Liver (tissue), 9 donors: Measurements from ENCODE around the gene TBC1D13. TPM values are rescaled to one million over a fixed set of nuclear protein-coding genes. Genes with fewer than 3 reads are reported as not detected.
"Not testable (repeated sequence)": the region's sequence is repeated elsewhere in the genome, so short reads cannot be mapped to it uniquely, and the experiment has no call there.

Experiments used
- DNase-seq: peaks from one replicate; pipeline ENCODE4 v3.0.0-alpha.2; 2017; ENCODE audit warnings: low spot score
- H3K27ac ChIP-seq, 2 donors: one replicate each; pipeline ENCODE4 v1.7.0; 2013; ENCODE audit warnings: inconsistent platforms in 2 of 2, low read length in 2 of 2, control low read depth in 1 of 2, low read depth in 1 of 2, mild to moderate bottlenecking in 1 of 2
- H3K27me3 ChIP-seq, 4 donors: one replicate each; pipeline versions ENCODE4 v1.6.1 to v1.7.0; 2013; ENCODE audit warnings: low read length in 3 of 4, inconsistent platforms in 1 of 4, mild to moderate bottlenecking in 1 of 4, moderate library complexity in 1 of 4; ENCODE audit not compliant: control insufficient read depth in 4 of 4, insufficient read depth in 4 of 4
- H3K36me3 ChIP-seq, 4 donors: one replicate each; pipeline versions ENCODE4 v1.6.1 to v1.7.0; 2013; ENCODE audit warnings: low read length in 3 of 4, mild to moderate bottlenecking in 3 of 4, low read depth in 1 of 4, moderate library complexity in 1 of 4; ENCODE audit not compliant: control insufficient read depth in 4 of 4, insufficient read depth in 3 of 4
- H3K4me1 ChIP-seq, 4 donors: one replicate each; pipeline versions ENCODE4 v1.6.1 to v1.7.0; 2013; ENCODE audit warnings: low read length in 3 of 4, mild to moderate bottlenecking in 3 of 4, moderate library complexity in 1 of 4; ENCODE audit not compliant: control insufficient read depth in 4 of 4, insufficient read depth in 4 of 4
- H3K4me3 ChIP-seq, 3 donors: one replicate each; pipeline versions ENCODE4 v1.6.1 to v1.7.0; 2013; ENCODE audit warnings: low read length in 3 of 3, control low read depth in 1 of 3, low read depth in 1 of 3, mild to moderate bottlenecking in 1 of 3
- H3K9ac ChIP-seq, 2 donors: one replicate each; pipeline ENCODE4 v1.7.0; 2013; ENCODE audit warnings: low read length in 2 of 2, mild to moderate bottlenecking in 2 of 2, moderate library complexity in 2 of 2, control low read depth in 1 of 2, low read depth in 1 of 2
- H3K9me3 ChIP-seq, 4 donors: one replicate each; pipeline versions ENCODE4 v1.6.1 to v1.7.0; 2013; ENCODE audit warnings: low read length in 3 of 4; ENCODE audit not compliant: control insufficient read depth in 4 of 4
- EGR1 ChIP-seq, 2 donors: IDR thresholded peaks; 2 replicates each; pipeline ENCODE4 v1.6.1; 2016 to 2018; ENCODE audit warnings: antibody characterized with exemption in 2 of 2, low read depth in 2 of 2
- FOXA1 ChIP-seq: IDR thresholded peaks from 2 replicates; pipeline ENCODE4 v1.6.1; 2016; ENCODE audit warnings: antibody characterized with exemption
- FOXA2 ChIP-seq: IDR thresholded peaks from 2 replicates; pipeline ENCODE4 v1.6.1; 2016; ENCODE audit warnings: antibody characterized with exemption
- GABPA ChIP-seq, 2 donors: IDR thresholded peaks in 1 of 2; conservative IDR thresholded peaks in 1 of 2; 2 replicates each; pipeline ENCODE4 v1.6.1; 2016; ENCODE audit warnings: antibody characterized with exemption in 2 of 2, mild to moderate bottlenecking in 1 of 2, moderate library complexity in 1 of 2
- HNF4G ChIP-seq: IDR thresholded peaks from 2 replicates; pipeline ENCODE4 v1.6.1; 2016; ENCODE audit warnings: antibody characterized with exemption
- JUND ChIP-seq, 2 donors: IDR thresholded peaks; 2 replicates each; pipeline ENCODE4 v1.6.1; 2016; ENCODE audit warnings: antibody characterized with exemption in 2 of 2
- NR2F2 ChIP-seq: IDR thresholded peaks from 2 replicates; pipeline ENCODE4 v1.6.1; 2016; ENCODE audit warnings: antibody characterized with exemption
- RAD21 ChIP-seq, 2 donors: IDR thresholded peaks; 2 replicates each; pipeline ENCODE4 v1.6.1; 2016; ENCODE audit warnings: antibody characterized with exemption in 2 of 2, mild to moderate bottlenecking in 2 of 2
- RXRA ChIP-seq, 2 donors: IDR thresholded peaks; 2 replicates each; pipeline ENCODE4 v1.6.1; 2017 to 2018; ENCODE audit warnings: antibody characterized with exemption in 2 of 2, mild to moderate bottlenecking in 1 of 2
- SP1 ChIP-seq: IDR thresholded peaks from 2 replicates; pipeline ENCODE4 v1.6.1; 2018; ENCODE audit warnings: antibody characterized with exemption, mild to moderate bottlenecking
- TAF1 ChIP-seq: conservative IDR thresholded peaks from 2 replicates; pipeline ENCODE4 v1.6.1; 2016; ENCODE audit warnings: antibody characterized with exemption, mild to moderate bottlenecking
- YY1 ChIP-seq: IDR thresholded peaks from 2 replicates; pipeline ENCODE4 v1.6.1; 2016; ENCODE audit warnings: antibody characterized with exemption, mild to moderate bottlenecking
- ZBTB33 ChIP-seq: IDR thresholded peaks from 2 replicates; pipeline ENCODE4 v1.6.1; 2016; ENCODE audit warnings: antibody characterized with exemption
- WGBS: extraction: QIAGEN DNeasy Blood & Tissue Kit; methylation state at CpG from one replicate; pipeline ENCODE4 v1.1.7; 2013; 5-methylcytosine and 5-hydroxymethylcytosine counted together
- polyA plus RNA-seq, 2 donors: library from polyadenylated mRNA; stranded (reverse) in 1 of 2; unstranded in 1 of 2; fragments of 200-250 nt in 1 of 2; fragments of >200 nt in 1 of 2; fragmentation: Nextera tagmentation in 1 of 2; extraction: Ambion mirVana in 1 of 2; gene quantifications; one replicate each; pipeline versions ENCODE4 v1.2.1 to v1.2.3, GENCODE V29; 2013 to 2015
- total RNA-seq, 2 donors: library from RNA; depleted of rRNA; stranded (reverse); fragments of >200 nt; gene quantifications; one replicate each; pipeline ENCODE4 v1.2.3, GENCODE V29; 2014
- TF ChIP-seq, protein P1 (sequence below): fragments of 150-350 bp; IDR thresholded peaks from 2 replicates; pipeline ENCODE4 v1.5.1; 2017; ENCODE audit warnings: improper control_type of control experiment, low read depth, low read length; ENCODE audit not compliant: missing input control
- TF ChIP-seq, protein P2 (sequence below): IDR thresholded peaks from 2 replicates; pipeline ENCODE4 v1.6.1; 2016; ENCODE audit warnings: antibody characterized with exemption, mild to moderate bottlenecking
- TF ChIP-seq, protein P3 (sequence below): IDR thresholded peaks from 2 replicates; pipeline ENCODE4 v1.6.1; 2016; ENCODE audit warnings: antibody characterized with exemption
- donor health status: healthy.
- donor health status: healthy.
- donor health status: healthy.
- donor health status: healthy.
- donor health status: healthy.

Gene TBC1D13
- total and polyA plus RNA-seq, 4 donors: 6.3 to 11.7 (median 8.0) TPM

GRCh38 chr9:128847803-128848202, 60.8 kb downstream of the TBC1D13 start:
- Histone ChIP-seq H3K9ac (no peak overlapping the region), H3K9me3 (peaks cover 0 to 4% (median 0%) of the 10 kb centered on the region in 4 donors), H3K4me3 (no peak overlapping the region), H3K36me3 (peaks cover 0 to 2% (median under 1%) of the 10 kb centered on the region in 4 donors), H3K27ac (no peak overlapping the region), H3K4me1 (peaks cover 0 to 13% (median 8%) of the 10 kb centered on the region in 4 donors), H3K27me3 (no peaks in the 10 kb centered on the region)
- TF ChIP-seq, protein P1, sequence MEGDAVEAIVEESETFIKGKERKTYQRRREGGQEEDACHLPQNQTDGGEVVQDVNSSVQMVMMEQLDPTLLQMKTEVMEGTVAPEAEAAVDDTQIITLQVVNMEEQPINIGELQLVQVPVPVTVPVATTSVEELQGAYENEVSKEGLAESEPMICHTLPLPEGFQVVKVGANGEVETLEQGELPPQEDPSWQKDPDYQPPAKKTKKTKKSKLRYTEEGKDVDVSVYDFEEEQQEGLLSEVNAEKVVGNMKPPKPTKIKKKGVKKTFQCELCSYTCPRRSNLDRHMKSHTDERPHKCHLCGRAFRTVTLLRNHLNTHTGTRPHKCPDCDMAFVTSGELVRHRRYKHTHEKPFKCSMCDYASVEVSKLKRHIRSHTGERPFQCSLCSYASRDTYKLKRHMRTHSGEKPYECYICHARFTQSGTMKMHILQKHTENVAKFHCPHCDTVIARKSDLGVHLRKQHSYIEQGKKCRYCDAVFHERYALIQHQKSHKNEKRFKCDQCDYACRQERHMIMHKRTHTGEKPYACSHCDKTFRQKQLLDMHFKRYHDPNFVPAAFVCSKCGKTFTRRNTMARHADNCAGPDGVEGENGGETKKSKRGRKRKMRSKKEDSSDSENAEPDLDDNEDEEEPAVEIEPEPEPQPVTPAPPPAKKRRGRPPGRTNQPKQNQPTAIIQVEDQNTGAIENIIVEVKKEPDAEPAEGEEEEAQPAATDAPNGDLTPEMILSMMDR: no peak
- TF ChIP-seq GABPA (IDR thresholded peaks at IDR 0.05 in 1 of 2, conservative IDR thresholded peaks at IDR 0.05 in 1 of 2) (no peak), SP1 (no peak), HNF4G (no peak), FOXA2 (no peak), EGR1 (IDR thresholded peaks at IDR 0.05; ENCODE audit: low read depth in 2 of 2) (no peak), TAF1 (no peak), ZBTB33 (no peak), NR2F2 (no peak), RAD21 (IDR thresholded peaks at IDR 0.05) (no peak), FOXA1 (no peak), YY1 (no peak), JUND (IDR thresholded peaks at IDR 0.05) (no peak), RXRA (IDR thresholded peaks at IDR 0.05) (no peak)
- TF ChIP-seq, protein P2, sequence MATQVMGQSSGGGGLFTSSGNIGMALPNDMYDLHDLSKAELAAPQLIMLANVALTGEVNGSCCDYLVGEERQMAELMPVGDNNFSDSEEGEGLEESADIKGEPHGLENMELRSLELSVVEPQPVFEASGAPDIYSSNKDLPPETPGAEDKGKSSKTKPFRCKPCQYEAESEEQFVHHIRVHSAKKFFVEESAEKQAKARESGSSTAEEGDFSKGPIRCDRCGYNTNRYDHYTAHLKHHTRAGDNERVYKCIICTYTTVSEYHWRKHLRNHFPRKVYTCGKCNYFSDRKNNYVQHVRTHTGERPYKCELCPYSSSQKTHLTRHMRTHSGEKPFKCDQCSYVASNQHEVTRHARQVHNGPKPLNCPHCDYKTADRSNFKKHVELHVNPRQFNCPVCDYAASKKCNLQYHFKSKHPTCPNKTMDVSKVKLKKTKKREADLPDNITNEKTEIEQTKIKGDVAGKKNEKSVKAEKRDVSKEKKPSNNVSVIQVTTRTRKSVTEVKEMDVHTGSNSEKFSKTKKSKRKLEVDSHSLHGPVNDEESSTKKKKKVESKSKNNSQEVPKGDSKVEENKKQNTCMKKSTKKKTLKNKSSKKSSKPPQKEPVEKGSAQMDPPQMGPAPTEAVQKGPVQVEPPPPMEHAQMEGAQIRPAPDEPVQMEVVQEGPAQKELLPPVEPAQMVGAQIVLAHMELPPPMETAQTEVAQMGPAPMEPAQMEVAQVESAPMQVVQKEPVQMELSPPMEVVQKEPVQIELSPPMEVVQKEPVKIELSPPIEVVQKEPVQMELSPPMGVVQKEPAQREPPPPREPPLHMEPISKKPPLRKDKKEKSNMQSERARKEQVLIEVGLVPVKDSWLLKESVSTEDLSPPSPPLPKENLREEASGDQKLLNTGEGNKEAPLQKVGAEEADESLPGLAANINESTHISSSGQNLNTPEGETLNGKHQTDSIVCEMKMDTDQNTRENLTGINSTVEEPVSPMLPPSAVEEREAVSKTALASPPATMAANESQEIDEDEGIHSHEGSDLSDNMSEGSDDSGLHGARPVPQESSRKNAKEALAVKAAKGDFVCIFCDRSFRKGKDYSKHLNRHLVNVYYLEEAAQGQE: no peak
- TF ChIP-seq, protein P3, sequence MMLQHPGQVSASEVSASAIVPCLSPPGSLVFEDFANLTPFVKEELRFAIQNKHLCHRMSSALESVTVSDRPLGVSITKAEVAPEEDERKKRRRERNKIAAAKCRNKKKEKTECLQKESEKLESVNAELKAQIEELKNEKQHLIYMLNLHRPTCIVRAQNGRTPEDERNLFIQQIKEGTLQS: no peak
- 97% methylated on average over 1 of the region's 1 CpG for WGBS
- DNase-seq: no peak

GRCh38 chr9:128851024-128851423, 64.0 kb downstream of the TBC1D13 start:
- peaks cover under 1 to 13% (median 11%) of the 10 kb centered on the region in 4 donors for H3K4me1 ChIP-seq
- H3K27me3 ChIP-seq, H3K9me3 ChIP-seq, H3K4me3 ChIP-seq, H3K36me3 ChIP-seq, DNase-seq, H3K27ac ChIP-seq, H3K9ac ChIP-seq: not testable (repeated sequence)
- 88% methylated on average over 10 of the region's 10 CpGs for WGBS
